Neural progenitor cell (in vitro differentiated cells): ENCODE results near the gene GOLGA6D. TPM values are rescaled to one million over a fixed set of nuclear protein-coding genes. Genes with fewer than 3 reads are reported as not detected.
"Not testable (repeated sequence)": the region's sequence is repeated elsewhere in the genome, so short reads cannot be mapped to it uniquely, and the experiment has no call there.

Experiments used
- DNase-seq: peaks from one replicate; pipeline ENCODE4 v3.0.0-alpha.2; 2016; ENCODE audit warnings: low spot score
- H2AFZ ChIP-seq: fragments of 200-600 bp; sonication (generic); replicated peaks from 2 replicates; pipeline ENCODE4 v1.6.1; 2016; ENCODE audit warnings: antibody characterized with exemption
- H3F3A ChIP-seq: fragments of 200-600 bp; sonication (generic); 2 replicates; pipeline ENCODE4 v1.6.1; 2016; ENCODE audit warnings: antibody characterized with exemption, low read depth
- H3K27ac ChIP-seq: fragments of 200-600 bp; sonication (generic); 2 replicates; pipeline ENCODE4 v1.5.1; 2016; ENCODE audit warnings: mild to moderate bottlenecking
- H3K27me3 ChIP-seq: fragments of 200-600 bp; sonication (generic); 2 replicates; pipeline ENCODE4 v1.6.1; 2016; ENCODE audit warnings: mild to moderate bottlenecking, moderate library complexity
- H3K36me3 ChIP-seq: fragments of 200-600 bp; sonication (generic); 2 replicates; pipeline ENCODE4 v1.5.1; 2016
- H3K4me1 ChIP-seq: fragments of 200-600 bp; sonication (generic); 2 replicates; pipeline ENCODE4 v1.6.1; 2016; ENCODE audit warnings: mixed run types
- H3K4me2 ChIP-seq: fragments of 200-600 bp; sonication (generic); 2 replicates; pipeline ENCODE4 v1.6.1; 2016
- H3K4me3 ChIP-seq: fragments of 200-600 bp; sonication (generic); 2 replicates; pipeline ENCODE4 v1.5.1; 2016
- H3K79me2 ChIP-seq: fragments of 200-600 bp; sonication (generic); 2 replicates; pipeline ENCODE4 v1.6.1; 2016; ENCODE audit warnings: low read depth
- H3K9ac ChIP-seq: fragments of 200-600 bp; sonication (generic); 2 replicates; pipeline ENCODE4 v1.6.1; 2016
- H3K9me3 ChIP-seq: fragments of 200-600 bp; sonication (generic); 2 replicates; pipeline ENCODE4 v1.5.1; 2016; ENCODE audit warnings: low read depth
- H4K20me1 ChIP-seq: fragments of 200-600 bp; sonication (generic); 2 replicates; pipeline ENCODE4 v1.6.1; 2016; ENCODE audit warnings: low read depth
- H3K27ac Mint-ChIP-seq: 3 replicates; pipeline ENCODE4 v1.8.0; 2021; ENCODE audit warnings: mixed read lengths
- H3K27me3 Mint-ChIP-seq: 2 replicates; pipeline ENCODE4 v1.8.0; 2022; ENCODE audit warnings: low read depth, mild to moderate bottlenecking, inconsistent platforms, moderate library complexity, mixed read lengths; ENCODE audit not compliant: insufficient read depth
- H3K36me3 Mint-ChIP-seq: 3 replicates; pipeline ENCODE4 v1.8.0; 2021; ENCODE audit warnings: mixed read lengths
- H3K4me1 Mint-ChIP-seq: 3 replicates; pipeline ENCODE4 v1.8.0; 2021; ENCODE audit warnings: mixed read lengths
- H3K4me3 Mint-ChIP-seq: 3 replicates; pipeline ENCODE4 v1.8.0; 2021; ENCODE audit warnings: mild to moderate bottlenecking, moderate library complexity, mixed read lengths
- H3K9me3 Mint-ChIP-seq: 3 replicates; pipeline ENCODE4 v1.8.0; 2020; ENCODE audit warnings: mixed read lengths
- EZH2 ChIP-seq: fragments of 200-600 bp; sonication (generic); IDR thresholded peaks from 2 replicates; pipeline ENCODE4 v1.6.1; 2017; ENCODE audit warnings: antibody characterized with exemption, mild to moderate bottlenecking, moderate library complexity
- EZH2phosphoT487 ChIP-seq: fragments of 200-600 bp; sonication (generic); IDR thresholded peaks from 2 replicates; pipeline ENCODE4 v1.6.1; 2017; ENCODE audit warnings: antibody characterized with exemption
- total RNA-seq: library from RNA; depleted of rRNA; stranded (reverse); fragments of >200 nt; gene quantifications from 2 replicates; pipeline ENCODE4 v1.2.3, GENCODE V29; 2015; ENCODE audit warnings: low replicate concordance
- TF ChIP-seq, protein P1 (sequence below): fragments of 200-600 bp; sonication (generic); IDR thresholded peaks from 2 replicates; pipeline ENCODE4 v1.5.1; 2017; ENCODE audit warnings: antibody characterized with exemption, mild to moderate bottlenecking

The GOLGA6D gene
- total RNA-seq, 1 donor from 2014 or later: not detected

DNA sequence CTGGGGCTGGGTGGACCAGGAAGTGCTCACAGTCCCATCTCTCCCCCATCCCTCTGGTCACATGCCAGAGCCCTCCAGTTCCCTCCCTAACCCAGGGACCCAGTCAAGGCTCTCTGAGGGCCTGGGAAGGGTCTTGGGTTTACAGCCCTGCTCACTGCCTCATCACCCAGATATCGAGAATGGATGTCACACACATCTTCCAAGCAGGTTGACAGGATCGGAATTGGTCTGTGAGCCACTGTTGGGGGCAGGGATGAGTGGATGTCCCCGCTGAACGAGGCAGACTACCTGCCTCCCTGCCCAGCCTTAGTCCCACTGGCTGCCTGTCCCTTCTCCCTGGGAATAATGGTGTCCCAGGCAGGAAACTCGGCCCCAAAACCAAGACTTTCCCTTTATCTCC is 44.5 kb upstream of the GOLGA6D start:
- no peak for TF ChIP-seq EZH2phosphoT487
- TF ChIP-seq EZH2: no peak
- TF ChIP-seq, protein P1, sequence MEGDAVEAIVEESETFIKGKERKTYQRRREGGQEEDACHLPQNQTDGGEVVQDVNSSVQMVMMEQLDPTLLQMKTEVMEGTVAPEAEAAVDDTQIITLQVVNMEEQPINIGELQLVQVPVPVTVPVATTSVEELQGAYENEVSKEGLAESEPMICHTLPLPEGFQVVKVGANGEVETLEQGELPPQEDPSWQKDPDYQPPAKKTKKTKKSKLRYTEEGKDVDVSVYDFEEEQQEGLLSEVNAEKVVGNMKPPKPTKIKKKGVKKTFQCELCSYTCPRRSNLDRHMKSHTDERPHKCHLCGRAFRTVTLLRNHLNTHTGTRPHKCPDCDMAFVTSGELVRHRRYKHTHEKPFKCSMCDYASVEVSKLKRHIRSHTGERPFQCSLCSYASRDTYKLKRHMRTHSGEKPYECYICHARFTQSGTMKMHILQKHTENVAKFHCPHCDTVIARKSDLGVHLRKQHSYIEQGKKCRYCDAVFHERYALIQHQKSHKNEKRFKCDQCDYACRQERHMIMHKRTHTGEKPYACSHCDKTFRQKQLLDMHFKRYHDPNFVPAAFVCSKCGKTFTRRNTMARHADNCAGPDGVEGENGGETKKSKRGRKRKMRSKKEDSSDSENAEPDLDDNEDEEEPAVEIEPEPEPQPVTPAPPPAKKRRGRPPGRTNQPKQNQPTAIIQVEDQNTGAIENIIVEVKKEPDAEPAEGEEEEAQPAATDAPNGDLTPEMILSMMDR: no peak

GRCh38 chr15:75245741-75246140 is 36.9 kb upstream of the GOLGA6D start:
- not testable (repeated sequence) for H4K20me1 ChIP-seq, H3K9ac ChIP-seq, H3F3A ChIP-seq, H3K9me3 Mint-ChIP-seq, H3K4me3 ChIP-seq, H3K27ac Mint-ChIP-seq, H3K36me3 ChIP-seq, H3K79me2 ChIP-seq, H3K27me3 Mint-ChIP-seq, H3K4me1 ChIP-seq, H3K36me3 Mint-ChIP-seq, H2AFZ ChIP-seq, H3K4me1 Mint-ChIP-seq, DNase-seq, H3K27ac ChIP-seq, H3K4me3 Mint-ChIP-seq, H3K9me3 ChIP-seq, H3K4me2 ChIP-seq
- H3K27me3 ChIP-seq: peaks cover 11% of the 10 kb centered on the region

More for the DNA sequence above, 44.5 kb upstream of the GOLGA6D start:
- H3K4me2 ChIP-seq: no peak overlapping the region
- DNase-seq: no peak
- no peak overlapping the region for H3K4me3 ChIP-seq
- Mint-ChIP-seq H3K36me3 (no peaks in the 10 kb centered on the region), H3K4me3 (no peak overlapping the region), H3K4me1 (no peaks in the 10 kb centered on the region), H3K27ac (no peak overlapping the region), H3K9me3 (no peaks in the 10 kb centered on the region), H3K27me3 (peaks cover 2% of the 10 kb centered on the region)
- no peaks in the 10 kb centered on the region for H3K27me3 ChIP-seq
- no peaks in the 10 kb centered on the region for H3K36me3 ChIP-seq
- H3K79me2 ChIP-seq: no peaks in the 10 kb centered on the region
- no peaks in the 10 kb centered on the region for H3K9me3 ChIP-seq
- H3K27ac ChIP-seq: no peak overlapping the region
- no peak overlapping the region for H3K9ac ChIP-seq
- H3F3A ChIP-seq: no peaks in the 10 kb centered on the region
- no peaks in the 10 kb centered on the region for H3K4me1 ChIP-seq
- H2AFZ ChIP-seq: no peak overlapping the region
- H4K20me1 ChIP-seq: no peaks in the 10 kb centered on the region

- H3K4me2 ChIP-seq, H3K27ac ChIP-seq, H3K27ac Mint-ChIP-seq, H3K4me1 ChIP-seq, H3K79me2 ChIP-seq, H3F3A ChIP-seq, H3K27me3 Mint-ChIP-seq, H3K4me3 ChIP-seq, H3K9ac ChIP-seq, DNase-seq, H2AFZ ChIP-seq, H3K36me3 ChIP-seq, H3K4me3 Mint-ChIP-seq, H4K20me1 ChIP-seq, H3K36me3 Mint-ChIP-seq, H3K9me3 Mint-ChIP-seq, H3K4me1 Mint-ChIP-seq, H3K9me3 ChIP-seq: not testable (repeated sequence)
- H3K27me3 ChIP-seq: peaks cover 11% of the 10 kb centered on the region
Observed at GRCh38 chr15:75248991-75249390, 33.6 kb upstream of the GOLGA6D start.

- Mint-ChIP-seq H3K27me3 (peaks cover 6% of the 10 kb centered on the region), H3K9me3 (no peaks in the 10 kb centered on the region), H3K4me1 (no peaks in the 10 kb centered on the region), H3K36me3 (no peaks in the 10 kb centered on the region), H3K4me3 (no peak overlapping the region), H3K27ac (no peak overlapping the region)
- Histone ChIP-seq H4K20me1 (no peaks in the 10 kb centered on the region), H3K79me2 (no peaks in the 10 kb centered on the region), H3K27ac (no peak overlapping the region), H3K4me3 (no peak overlapping the region), H3K9me3 (no peaks in the 10 kb centered on the region), H3K27me3 (peaks cover 11% of the 10 kb centered on the region), H2AFZ (no peak overlapping the region), H3K36me3 (no peaks in the 10 kb centered on the region), H3F3A (no peaks in the 10 kb centered on the region), H3K9ac (no peak overlapping the region), H3K4me1 (peaks cover 6% of the 10 kb centered on the region), H3K4me2 (no peak overlapping the region)
- no peak for DNase-seq
- TF ChIP-seq EZH2 (no peak), EZH2phosphoT487 (no peak)
Observed at GRCh38 chr15:75249726-75250125, 32.9 kb upstream of the GOLGA6D start.

GRCh38 chr15:75251343-75251742 is 31.3 kb upstream of the GOLGA6D start:
- not testable (repeated sequence) for H3K27me3 Mint-ChIP-seq, H3K36me3 Mint-ChIP-seq, H3K4me3 ChIP-seq, H3K27ac ChIP-seq, DNase-seq, H3K9me3 Mint-ChIP-seq, H3K4me1 ChIP-seq, H3K4me1 Mint-ChIP-seq, H3K9ac ChIP-seq, H3K9me3 ChIP-seq, H4K20me1 ChIP-seq, H3K4me3 Mint-ChIP-seq, H3K36me3 ChIP-seq, H3K79me2 ChIP-seq, H3K27ac Mint-ChIP-seq, H2AFZ ChIP-seq, H3K4me2 ChIP-seq, H3F3A ChIP-seq
- H3K27me3 ChIP-seq: peaks cover 11% of the 10 kb centered on the region

- not testable (repeated sequence) for DNase-seq, H3K4me2 ChIP-seq, H3K27ac ChIP-seq, H4K20me1 ChIP-seq, H3K9ac ChIP-seq, H3K27me3 Mint-ChIP-seq, H3F3A ChIP-seq, H3K9me3 ChIP-seq, H3K4me1 ChIP-seq, H3K4me3 ChIP-seq, H3K36me3 Mint-ChIP-seq, H3K4me1 Mint-ChIP-seq, H3K4me3 Mint-ChIP-seq, H3K9me3 Mint-ChIP-seq, H2AFZ ChIP-seq, H3K79me2 ChIP-seq, H3K27ac Mint-ChIP-seq, H3K36me3 ChIP-seq
- H3K27me3 ChIP-seq: peaks cover 11% of the 10 kb centered on the region
Observed at GRCh38 chr15:75252285-75252684, 30.4 kb upstream of the GOLGA6D start.

DNA sequence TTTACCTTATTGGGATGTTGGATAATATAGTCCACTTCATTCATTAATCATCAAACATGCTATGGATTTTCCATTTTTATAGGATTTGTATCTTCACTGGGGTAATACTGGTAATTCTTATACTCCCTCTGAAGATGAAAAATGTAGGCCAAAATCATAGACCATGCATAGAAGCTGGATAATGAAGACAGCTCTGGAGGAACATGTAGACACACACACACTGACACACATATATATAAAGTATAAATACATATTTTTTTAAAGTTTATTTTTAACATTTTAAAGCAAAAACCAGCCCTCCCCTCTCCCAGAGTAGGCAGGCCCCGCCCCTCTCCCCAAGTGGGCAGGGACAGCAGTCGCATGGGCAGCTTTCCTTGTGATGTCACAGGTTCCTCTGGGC is 24.6 kb upstream of the GOLGA6D start, which contains the start of gene GOLGA6C:
Gene GOLGA6C (plus strand): TSS at position 301 of the 400 bp plus-strand sequence. CDS start 265 bp downstream, outside the sequence.
- not testable (repeated sequence) for H3K27ac ChIP-seq, H3K36me3 ChIP-seq, H3K36me3 Mint-ChIP-seq, H3K27me3 Mint-ChIP-seq, H3K27me3 ChIP-seq, H4K20me1 ChIP-seq, H3K4me2 ChIP-seq, H3K9ac ChIP-seq, H3K4me3 Mint-ChIP-seq, H3K9me3 ChIP-seq, H3F3A ChIP-seq, H2AFZ ChIP-seq, DNase-seq, H3K4me3 ChIP-seq, H3K4me1 Mint-ChIP-seq, H3K27ac Mint-ChIP-seq, H3K79me2 ChIP-seq, H3K4me1 ChIP-seq, H3K9me3 Mint-ChIP-seq
